HG02840 (cell line): ENCODE data around the gene CCDC50.
A peak's percentile ranks its signal among the peaks of the same experiment; 100 is the strongest.

Experiments
- ATAC-seq: cut with Tn5 transposase; IDR thresholded peaks from one replicate; pipeline ENCODE4 v1.9.1; 2021; ENCODE audit warnings: mild to moderate bottlenecking, moderate library complexity, moderate number of reproducible peaks; ENCODE audit not compliant: unreplicated experiment, low FRiP score

The CCDC50 gene

DNA sequence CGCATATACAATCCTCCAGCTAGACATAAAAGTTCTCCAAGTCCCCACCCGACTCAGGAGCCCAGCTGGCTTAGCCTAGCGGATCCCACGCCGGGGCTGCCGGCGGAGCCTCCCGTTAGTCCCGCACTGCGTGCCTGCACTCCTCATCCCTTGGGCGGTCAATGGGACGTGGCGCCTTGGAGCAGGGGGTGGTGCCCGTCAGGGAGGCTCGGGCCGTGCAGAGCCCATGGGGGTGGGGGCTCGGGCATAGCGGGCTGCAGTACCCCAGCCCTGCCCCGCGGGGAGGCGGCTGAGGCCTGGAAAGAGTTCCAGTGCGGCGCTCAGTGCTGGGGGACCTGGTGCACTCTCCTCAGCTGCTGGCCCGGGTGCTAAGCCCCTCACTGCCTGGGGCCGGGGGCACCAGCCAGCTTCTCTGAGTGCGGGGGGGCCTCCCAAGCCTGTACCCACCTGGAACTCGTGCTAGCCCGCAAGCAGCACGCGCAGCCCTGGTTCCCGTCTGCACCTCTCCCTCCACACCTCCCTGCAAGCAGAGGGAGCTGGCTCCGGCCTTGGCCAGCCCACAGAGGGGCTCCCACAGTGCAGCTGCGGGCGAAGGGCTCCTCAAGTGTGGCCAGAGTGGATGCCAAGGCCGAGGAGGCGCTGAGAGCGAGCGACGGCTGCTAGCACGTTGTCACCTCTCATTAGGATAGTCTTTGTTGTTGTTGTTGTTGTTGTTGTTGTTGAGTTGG lies 12.2 kb upstream of the CCDC50 start:
- ATAC-seq, result no peak

DNA sequence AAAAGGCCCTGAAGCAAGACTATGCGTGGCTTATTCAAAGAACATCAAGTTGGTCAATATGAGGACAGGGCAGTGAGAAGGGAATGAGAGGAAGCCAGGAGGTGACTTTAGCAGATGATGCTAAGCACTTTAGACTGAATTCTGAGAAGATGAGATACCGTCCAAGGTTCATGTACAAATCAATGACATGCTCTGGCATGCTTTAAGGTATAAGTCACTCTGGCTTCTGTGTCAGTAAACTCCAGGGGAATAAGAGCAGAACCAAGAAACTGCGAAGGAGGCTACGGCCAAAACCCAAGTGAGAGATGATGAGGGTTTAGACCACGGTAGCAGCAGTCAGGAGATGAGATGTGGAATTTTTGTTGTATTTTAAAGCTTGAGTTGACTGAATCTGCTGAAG lies 8.9 kb upstream of the CCDC50 start:
- ATAC-seq, result no peak

DNA sequence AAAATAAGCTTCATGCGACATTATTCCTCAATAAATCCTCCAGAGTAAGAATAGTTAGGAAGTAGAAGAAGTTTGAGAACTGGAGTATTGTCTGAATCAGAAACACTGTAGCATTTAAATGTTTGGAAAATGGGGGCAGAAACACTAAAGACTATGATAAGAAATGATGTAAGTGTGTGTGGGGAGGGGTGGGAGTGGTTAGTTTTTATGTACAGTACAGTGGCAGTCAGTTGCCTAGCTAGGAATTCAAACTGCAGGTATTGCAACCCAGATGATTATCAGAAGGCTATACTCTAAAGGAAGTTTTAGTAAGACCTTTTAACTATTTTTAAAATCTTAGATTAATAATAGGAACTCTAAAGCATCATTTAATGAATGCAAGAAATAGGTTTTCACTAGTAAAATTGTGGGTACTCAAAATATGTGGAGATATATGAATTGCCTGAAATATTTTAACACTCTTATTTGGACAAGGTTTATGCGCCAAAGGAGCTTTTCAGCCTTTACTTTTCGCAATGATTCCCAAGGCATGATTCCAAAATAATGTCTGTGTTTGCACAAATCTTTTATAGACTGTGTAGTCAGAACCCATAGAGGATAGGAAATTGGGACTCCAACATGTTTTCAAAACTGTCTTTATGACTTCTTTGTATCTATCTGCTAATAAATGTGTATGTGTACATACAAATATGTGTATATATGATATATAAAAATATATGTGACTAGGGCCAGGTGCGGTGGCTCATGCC lies 8.0 kb upstream of the CCDC50 start:
- ATAC-seq, result no peak

DNA sequence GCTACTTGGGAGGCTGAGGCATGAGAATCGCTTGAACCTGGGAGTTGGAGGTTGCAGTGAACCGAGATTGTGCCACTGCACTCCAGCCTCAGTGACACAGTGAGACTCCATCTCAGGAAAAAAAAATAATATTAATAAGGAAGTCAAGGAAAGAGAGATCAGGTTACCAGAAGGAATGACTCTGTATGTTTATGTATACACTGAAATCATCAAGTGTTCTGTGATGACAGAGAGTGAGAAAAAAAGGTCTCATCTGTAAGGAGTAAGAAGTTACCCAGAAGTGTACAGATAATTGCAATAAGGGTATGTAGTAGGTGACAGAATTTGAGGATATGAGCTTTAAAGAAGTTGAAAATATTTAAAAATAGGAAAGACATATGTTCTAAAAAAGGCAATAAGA lies 4.3 kb upstream of the CCDC50 start:
- no peak for ATAC-seq

DNA sequence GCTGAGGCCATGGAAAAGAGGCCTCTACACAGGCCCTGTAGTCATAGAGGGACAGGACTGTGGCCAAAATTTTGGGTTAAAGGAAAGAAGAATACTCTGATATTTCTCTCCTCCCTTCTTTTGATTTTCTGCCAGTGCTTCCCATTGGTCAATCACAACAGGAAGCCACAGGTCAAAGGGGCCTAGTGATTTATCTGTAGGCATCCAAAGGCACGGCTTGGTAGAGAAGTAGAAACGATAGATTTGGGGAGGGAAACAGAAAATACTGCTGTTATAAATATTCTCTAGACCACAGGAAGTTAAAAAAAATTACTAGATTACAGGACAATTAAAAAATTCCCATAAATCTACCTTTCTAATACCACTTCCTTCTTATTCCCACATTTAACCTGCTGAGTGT lies 1.7 kb upstream of the CCDC50 start:
- no peak for ATAC-seq

DNA sequence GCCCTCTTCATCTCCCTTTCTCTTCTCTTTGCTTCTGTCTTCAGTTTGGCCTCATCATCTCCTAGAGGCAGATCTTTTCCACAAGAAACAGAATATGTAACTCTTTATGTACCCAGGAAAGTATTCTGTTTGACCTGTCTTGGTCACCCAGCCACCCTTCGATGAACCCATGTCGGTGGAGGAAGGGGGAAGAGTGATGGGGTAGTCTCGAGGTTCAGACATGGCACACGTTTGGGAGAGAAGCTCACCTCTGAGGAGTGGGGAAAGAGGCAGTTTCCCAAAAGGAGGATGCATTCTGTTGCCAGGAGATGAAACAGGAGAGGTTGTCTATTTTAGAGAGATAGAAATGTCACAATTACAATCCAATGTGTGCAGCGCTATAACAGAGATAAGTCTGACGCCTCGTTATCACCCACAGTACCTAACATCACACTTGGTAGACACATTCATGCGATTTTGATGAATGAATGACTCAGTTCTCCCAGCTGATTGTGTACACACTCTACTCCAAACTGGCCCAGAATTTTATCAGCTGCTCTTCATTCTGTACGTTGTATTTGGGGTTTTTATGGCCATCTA lies 722 bp upstream of the CCDC50 start:
- ATAC-seq, result no peak

DNA sequence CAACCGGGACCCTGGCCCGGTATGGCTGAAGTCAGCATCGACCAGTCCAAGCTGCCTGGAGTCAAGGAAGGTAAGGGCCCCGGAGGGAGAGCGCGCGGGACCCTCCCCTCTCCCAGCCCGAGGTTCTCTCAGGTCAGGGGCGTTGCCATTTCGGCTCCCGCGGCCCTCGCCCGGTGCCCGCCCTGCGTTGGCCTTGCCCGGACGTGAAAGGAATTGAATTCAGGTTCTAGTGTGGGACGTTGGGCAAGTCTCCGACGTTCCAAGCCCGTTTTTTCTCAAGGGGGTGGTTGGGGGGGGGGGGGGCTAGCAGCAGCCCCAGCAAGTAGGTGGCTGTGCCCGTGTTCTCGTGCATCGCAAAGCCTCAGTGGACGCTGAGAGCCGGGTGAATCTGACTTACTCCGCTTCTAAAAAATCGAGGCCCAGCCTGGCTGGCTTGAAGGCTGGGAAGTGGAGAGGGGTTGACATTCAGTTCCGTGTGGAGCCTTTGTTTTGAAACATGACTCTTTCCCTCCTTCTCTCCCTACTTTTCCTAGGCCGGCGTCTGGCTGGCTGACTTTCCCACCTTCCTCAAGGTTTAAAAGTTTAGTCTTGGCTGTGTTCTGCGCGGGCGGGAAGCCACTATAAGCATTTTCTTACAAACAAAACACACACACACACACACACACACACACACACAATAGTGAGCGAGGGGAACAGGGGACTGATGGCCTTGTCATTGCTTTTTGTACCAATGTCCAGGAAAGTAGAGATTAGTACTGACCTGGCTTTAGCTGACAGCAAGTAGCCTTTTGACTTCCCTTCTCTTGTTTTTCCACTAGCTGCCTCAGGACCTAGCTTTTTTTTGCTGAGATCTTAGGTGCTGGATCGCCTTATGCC lies 698 bp downstream of the CCDC50 start, which contains the start of gene UTS2B:
TSS of gene UTS2B (minus strand) at position 873 of the 876 bp plus-strand sequence. CDS start 48,337 bp downstream, outside the sequence.
- peak; percentile 33 for ATAC-seq

DNA sequence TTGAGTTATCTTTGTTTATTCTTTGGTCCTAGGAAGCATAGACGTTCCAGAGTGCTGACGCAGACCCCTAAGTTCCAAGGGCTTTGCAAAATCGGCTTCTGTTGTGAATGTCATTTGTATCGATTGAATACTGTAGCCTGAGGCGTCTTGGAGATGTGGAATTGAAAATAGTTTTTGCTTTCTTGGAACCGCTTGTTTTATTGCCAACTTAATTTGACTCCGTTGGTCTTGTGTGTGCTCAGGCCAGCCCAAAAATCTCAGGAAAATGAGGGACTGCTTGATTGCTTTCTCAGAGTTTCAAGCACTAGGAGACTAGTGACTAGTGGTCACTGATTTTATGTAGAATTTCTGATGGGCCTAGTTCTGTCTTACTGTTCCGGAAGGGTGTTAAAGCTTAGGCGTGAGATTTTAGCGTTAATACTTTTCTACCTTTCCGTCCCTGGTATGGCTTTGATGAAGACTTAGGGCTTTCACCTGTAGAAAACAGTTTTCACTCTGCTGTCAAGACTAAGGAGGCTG lies 1.4 kb downstream of the CCDC50 start:
- ATAC-seq, result no peak

DNA sequence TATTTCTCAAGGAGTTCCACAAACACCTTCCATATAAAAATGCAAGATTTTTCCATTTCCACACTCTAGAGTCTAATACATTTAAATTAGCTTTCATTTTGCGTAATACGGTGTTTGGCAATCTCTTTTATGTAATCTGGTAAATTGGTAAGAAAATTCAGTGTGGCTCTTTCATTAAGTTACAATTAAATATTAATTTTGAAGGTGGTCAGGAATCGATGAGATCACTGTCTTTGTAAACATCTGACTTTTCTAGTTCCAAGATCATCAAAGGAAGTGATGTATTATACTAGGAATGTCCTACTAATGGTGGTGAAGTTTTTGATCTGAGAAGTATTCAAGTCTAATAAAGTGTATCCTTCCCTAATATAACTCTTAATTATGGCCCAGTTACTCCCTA lies 2.2 kb downstream of the CCDC50 start:
- no peak for ATAC-seq

DNA sequence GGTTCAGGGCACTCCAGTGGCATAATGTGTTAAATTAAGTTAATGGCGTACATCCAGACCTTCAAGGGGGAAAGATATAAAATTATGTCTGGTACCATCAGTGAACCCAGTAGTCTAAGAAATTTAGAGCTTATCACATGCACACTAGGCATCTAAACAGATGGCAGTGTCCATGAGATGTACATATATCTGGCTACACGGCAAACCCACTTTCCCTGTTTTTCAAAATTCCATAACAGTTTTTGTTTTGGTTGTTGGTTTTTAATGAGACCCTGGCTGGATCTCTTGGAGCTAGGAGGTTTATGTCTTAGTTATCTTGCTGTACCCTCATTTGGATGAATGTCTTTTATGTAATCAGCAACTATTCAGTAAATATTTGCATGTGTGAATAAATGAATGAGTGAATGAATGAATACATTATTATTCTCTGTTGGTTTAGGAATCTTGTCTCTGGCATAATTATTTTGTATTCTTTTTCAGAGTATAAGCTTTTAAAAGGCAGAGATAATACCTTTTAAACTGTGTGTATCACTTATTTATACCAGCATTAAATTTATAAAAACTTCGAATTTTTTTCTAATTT lies 4.2 kb downstream of the CCDC50 start:
- no peak for ATAC-seq

DNA sequence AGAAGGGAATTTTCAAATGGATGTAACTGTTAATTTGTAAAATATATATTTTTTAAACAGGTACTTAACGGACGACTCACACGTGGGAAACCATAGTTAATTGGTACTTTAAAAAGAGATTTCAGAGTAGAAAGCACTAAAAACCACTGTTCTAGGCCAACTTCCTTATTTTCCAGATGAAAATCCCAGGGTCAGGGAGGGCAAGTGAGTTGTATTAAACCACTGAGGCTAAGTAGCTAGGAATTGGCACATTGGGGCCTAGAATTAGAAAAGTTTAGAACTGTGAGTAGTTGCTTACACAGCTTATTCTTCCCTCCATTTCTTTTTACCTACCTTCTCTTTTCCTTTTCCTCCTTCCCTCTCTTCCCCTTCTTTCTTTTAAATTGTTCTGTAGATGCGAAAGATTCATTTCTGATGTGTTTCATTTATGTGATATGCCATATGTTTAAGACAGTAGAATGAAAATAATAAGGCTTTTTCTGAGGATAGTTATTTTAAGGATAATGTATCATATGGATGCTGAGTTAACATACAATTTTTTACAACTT lies 5.2 kb downstream of the CCDC50 start:
- no peak for ATAC-seq

DNA sequence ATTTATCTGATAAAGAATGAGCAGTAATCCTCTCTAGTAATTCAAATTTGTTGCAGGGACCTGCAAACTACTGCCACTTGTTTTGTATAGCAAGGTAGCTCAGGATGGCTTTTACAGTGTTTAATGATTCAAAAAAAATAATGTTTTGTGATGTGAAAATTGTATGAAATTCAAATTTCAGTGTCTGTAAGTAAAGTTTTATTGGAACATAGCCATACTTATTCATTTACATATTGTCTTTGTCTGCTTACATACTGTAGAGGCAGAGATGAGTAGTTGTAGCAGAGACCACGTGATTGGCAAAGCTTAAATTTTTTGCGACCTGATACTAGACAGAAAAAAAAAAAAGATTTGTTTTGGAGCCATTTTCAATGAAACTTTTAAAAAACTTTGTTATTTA lies 7.6 kb downstream of the CCDC50 start:
- no peak for ATAC-seq

DNA sequence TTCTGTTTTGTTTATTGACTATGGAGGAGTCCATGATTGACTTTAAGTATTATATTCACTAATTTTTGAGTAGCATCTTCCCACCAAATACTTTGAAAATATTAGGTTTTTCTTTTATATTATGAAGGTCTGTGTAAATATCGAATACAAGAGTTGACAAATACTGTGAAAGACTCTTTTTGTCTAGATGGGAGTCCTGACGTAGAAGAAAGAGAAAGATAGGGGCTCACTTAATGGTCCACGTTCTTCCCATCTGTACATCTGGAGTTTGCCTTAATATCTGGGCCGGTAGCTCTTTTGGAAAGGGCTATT lies 8.9 kb downstream of the CCDC50 start:
- no peak for ATAC-seq

DNA sequence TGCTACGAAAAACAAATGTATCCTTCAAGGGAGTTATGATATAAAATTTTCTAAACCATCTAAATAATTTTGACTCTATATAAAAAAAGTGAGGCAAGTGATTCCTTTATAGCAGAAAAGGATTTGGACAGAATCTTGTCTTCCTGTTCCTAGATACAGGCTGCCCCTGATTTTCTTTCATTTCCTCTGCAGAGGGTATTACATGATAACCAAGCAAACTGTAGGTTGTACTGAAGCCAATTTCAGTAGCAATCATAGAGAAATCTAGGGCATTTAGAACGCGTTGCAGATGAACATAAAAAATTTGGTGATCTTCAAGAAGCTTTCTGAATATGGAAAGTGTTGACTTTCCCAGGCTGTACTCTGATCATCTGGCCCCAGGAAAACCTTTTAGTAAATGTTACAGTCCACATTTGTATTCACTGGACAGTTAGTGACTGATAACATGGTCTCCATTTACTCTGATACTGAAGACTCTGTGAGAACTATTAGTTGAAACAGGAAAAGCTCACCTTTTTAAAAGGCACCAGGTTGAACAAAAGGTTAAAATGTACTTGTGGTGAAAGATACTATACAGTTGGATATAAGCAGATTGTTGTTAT lies 10.2 kb downstream of the CCDC50 start:
- no peak for ATAC-seq

DNA sequence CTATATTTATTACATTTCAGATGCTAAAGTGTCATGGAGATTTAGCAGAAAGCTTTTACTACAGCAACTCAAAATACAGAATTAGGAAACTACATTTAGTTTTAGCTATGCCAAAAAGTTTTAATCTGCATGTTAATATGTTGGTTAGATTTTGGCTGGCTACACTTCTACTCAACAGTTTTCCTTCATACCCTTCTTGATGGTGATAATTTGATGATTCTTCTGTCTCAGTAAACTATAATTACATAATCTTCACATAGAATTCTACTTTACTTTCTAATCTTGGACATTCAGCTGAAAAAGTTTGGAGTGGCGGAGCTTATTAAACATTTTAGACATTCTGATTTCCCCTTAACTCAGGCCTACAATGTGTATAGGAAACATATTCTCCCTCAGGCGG lies 11.2 kb downstream of the CCDC50 start:
- no peak for ATAC-seq

DNA sequence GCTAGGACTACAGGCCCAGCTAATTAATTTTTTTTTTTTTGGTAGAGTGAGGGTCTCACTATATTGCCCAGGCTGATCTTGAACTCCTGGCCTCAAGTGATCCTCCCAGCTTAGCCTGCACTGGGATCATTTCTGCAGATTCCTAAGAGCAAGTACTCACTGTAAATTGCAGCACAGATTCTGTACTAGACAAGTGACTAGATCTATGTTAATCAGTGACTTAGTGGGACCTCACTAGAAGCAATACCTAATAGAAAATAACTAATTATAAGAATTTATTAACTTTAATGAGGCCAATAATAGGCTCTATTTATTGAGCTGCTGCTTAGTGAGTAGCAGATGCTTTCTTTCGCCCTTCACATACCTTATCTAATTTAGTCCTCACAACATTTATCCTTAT lies 11.8 kb downstream of the CCDC50 start:
- ATAC-seq, result no peak

DNA sequence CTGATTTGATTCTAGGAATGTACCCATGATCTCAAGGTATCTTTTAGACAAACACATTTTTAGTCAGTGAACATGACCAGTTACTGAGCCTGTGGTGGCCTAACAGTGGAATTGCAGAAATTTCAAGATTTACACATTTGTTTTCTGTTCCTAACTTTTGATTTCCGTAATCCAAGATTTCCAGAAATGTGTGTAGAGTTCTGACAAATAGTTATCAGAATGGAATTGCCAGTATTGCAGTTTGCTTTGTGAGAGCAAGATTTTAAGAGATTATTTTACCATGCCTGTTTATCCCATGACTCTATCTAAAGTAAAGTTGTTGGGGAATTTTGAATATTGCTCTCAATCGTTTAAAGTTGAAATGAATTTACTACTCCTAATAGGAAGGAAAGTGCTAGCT lies 12.8 kb downstream of the CCDC50 start:
- ATAC-seq, result no peak

DNA sequence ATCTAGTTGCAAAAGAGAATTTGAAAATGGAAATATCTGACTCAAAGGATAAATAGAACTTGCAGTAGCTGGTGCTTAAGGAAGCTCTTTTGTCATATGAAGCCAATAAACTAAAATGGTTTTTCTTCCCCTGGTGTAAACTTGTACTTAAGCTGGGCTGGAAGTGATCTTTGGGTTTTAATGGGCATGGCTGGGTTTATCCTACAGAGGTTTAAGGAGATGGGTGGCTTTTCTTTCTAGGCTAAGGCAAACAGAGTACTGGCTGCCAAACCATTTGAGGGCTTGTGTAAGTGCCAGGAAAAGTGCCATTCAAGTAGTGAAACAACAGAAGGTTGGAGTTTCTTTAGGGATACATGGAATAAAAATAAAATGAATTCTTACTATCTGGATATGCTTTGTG lies 13.2 kb downstream of the CCDC50 start:
- ATAC-seq, result no peak

DNA sequence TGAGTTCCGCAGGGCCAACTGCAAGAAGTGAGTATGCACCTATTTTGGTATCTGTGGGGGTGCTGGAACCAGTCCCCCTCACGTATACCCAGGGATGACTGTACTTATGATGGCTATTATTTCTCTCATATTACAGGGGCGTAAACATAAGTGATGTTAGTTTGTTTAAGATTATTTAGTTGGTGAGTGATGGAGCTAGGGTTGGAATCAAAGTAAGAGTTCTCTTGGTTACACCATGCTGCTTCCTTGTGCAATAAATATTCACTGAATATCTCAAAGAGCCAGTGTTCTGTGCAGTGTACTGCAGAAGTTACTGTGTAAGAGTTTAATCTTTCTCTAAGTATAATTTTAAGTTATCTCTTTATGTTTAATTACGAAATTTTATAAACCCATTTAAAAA lies 13.9 kb downstream of the CCDC50 start:
- ATAC-seq, result no peak

DNA sequence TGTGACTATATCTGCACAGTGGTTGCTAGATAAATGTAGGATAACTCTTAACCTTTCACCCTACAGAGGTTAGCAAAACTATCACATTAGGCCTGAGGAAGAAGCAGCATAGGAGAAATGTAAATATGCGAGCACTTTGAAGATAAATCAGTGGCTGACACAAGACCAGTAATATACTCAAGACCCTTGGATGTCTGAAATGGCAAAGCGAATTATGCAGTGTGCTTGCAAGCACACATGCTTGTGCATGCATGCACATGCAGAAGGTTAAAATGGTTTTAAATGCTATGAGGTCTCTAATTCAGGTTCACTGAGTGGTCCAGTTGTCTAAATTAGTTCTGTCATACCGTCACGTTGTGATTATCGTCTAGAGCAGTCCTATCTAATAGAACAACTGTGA lies 14.7 kb downstream of the CCDC50 start:
- no peak for ATAC-seq
